GM12878 (cell line): Measurements from ENCODE around the gene CARD14.

Source experiments
- CBFB ChIP-seq: IDR thresholded peaks from 2 replicates; pipeline ENCODE4 v1.6.1; 2016; ENCODE audit warnings: antibody characterized with exemption, low read depth
- FOXK2 ChIP-seq: fragments of 450-650 bp; IDR thresholded peaks from 2 replicates; pipeline ENCODE4 v1.6.1; 2017; ENCODE audit warnings: mild to moderate bottlenecking, moderate library complexity
- GATAD2B ChIP-seq: fragments of 450-650 bp; conservative IDR thresholded peaks from 2 replicates; pipeline ENCODE4 v1.6.1; 2017; ENCODE audit warnings: low read depth, mild to moderate bottlenecking, moderate library complexity
- HCFC1 ChIP-seq: fragments of 150-350 bp; IDR thresholded peaks from 2 replicates; pipeline ENCODE4 v1.6.1; 2014; ENCODE audit warnings: low read length
- POLR2A ChIP-seq: IDR thresholded peaks from 2 replicates; pipeline ENCODE4 v1.6.1; 2011; ENCODE audit warnings: low read depth, mild to moderate bottlenecking, low read length
- RB1 ChIP-seq: fragments of 450-650 bp; formaldehyde crosslinking; IDR thresholded peaks from 2 replicates; pipeline ENCODE4 v1.6.1; 2017; ENCODE audit warnings: mild to moderate bottlenecking, borderline replicate concordance
- RFX5 ChIP-seq: IDR thresholded peaks from 2 replicates; pipeline ENCODE4 v1.6.1; 2011; ENCODE audit warnings: low read depth, low read length, improper control_type of control experiment
- SIN3A ChIP-seq: IDR thresholded peaks from 2 replicates; pipeline ENCODE4 v1.6.1; 2012; ENCODE audit warnings: low read depth, low read length, improper control_type of control experiment
- TF ChIP-seq, protein P1 (sequence below), 3 experiments: IDR thresholded peaks in 2 of 3; conservative IDR thresholded peaks in 1 of 3; 2 replicates each; pipeline ENCODE4 v1.5.1; 2011; ENCODE audit warnings: low read depth in 3 of 3, low read length in 3 of 3, mild to moderate bottlenecking in 3 of 3, control low read depth in 2 of 3, moderate library complexity in 2 of 3, inconsistent platforms in 1 of 3, mixed read lengths in 1 of 3; ENCODE audit not compliant: control insufficient read depth in 2 of 3, insufficient read depth in 1 of 3; ENCODE audit errors: extremely low read depth in 1 of 3
- TF ChIP-seq, protein P2 (sequence below): fragments of 450-650 bp; IDR thresholded peaks from 2 replicates; pipeline ENCODE4 v1.6.1; 2017; ENCODE audit warnings: mild to moderate bottlenecking

DNA sequence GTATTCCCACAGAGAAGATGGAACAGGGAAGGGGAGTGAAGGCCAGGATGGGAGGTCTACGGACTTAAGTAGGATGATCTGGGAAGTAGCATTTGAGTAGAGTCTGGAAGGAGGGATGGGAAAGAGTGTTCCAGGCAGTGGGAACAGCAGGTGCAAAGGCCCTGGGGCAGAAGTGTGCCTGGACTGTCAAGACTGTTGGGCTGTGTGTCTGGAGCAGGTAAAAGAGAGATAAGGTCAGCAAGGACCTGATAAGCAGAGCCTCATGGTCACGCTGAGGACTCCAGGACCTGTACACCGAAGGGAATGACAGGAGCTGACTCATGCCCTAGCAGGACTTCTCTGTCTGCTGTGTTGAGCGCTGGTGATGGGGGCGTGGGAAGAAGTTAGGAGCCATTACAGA is 723 bp upstream of the CARD14 start:
- TF ChIP-seq, protein P1, sequence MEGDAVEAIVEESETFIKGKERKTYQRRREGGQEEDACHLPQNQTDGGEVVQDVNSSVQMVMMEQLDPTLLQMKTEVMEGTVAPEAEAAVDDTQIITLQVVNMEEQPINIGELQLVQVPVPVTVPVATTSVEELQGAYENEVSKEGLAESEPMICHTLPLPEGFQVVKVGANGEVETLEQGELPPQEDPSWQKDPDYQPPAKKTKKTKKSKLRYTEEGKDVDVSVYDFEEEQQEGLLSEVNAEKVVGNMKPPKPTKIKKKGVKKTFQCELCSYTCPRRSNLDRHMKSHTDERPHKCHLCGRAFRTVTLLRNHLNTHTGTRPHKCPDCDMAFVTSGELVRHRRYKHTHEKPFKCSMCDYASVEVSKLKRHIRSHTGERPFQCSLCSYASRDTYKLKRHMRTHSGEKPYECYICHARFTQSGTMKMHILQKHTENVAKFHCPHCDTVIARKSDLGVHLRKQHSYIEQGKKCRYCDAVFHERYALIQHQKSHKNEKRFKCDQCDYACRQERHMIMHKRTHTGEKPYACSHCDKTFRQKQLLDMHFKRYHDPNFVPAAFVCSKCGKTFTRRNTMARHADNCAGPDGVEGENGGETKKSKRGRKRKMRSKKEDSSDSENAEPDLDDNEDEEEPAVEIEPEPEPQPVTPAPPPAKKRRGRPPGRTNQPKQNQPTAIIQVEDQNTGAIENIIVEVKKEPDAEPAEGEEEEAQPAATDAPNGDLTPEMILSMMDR (IDR thresholded peaks at IDR 0.05 in 2 of 3, conservative IDR thresholded peaks at IDR 0.05 in 1 of 3; ENCODE audit: control insufficient read depth in 2 of 3, extremely low read depth in 1 of 3, insufficient read depth in 1 of 3, low read depth in 3 of 3, low read length in 3 of 3), result no peak
- TF ChIP-seq RB1, result no peak
- no peak for TF ChIP-seq POLR2A
- TF ChIP-seq GATAD2B, result no peak
- TF ChIP-seq CBFB, result no peak
- no peak for TF ChIP-seq RFX5
- TF ChIP-seq, protein P2, sequence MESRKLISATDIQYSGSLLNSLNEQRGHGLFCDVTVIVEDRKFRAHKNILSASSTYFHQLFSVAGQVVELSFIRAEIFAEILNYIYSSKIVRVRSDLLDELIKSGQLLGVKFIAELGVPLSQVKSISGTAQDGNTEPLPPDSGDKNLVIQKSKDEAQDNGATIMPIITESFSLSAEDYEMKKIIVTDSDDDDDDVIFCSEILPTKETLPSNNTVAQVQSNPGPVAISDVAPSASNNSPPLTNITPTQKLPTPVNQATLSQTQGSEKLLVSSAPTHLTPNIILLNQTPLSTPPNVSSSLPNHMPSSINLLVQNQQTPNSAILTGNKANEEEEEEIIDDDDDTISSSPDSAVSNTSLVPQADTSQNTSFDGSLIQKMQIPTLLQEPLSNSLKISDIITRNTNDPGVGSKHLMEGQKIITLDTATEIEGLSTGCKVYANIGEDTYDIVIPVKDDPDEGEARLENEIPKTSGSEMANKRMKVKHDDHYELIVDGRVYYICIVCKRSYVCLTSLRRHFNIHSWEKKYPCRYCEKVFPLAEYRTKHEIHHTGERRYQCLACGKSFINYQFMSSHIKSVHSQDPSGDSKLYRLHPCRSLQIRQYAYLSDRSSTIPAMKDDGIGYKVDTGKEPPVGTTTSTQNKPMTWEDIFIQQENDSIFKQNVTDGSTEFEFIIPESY, result no peak
- TF ChIP-seq FOXK2, result no peak
- no peak for TF ChIP-seq SIN3A
- TF ChIP-seq HCFC1, result no peak
